ENCODE results near the gene CDK14. TPM values are rescaled to one million over a fixed set of nuclear protein-coding genes. Genes with fewer than 3 reads are reported as not detected.

CDK14 gene
- total RNA-seq, 1 donor from 2014 or later = 131 TPM

- Mint-ChIP-seq H3K36me3 (ENCODE audit: unreplicated experiment) (peaks cover 4% of the 10 kb centered on the region), H3K4me3 (ENCODE audit: unreplicated experiment) (no peak overlapping the region), H3K27me3 (ENCODE audit: unreplicated experiment) (no peaks in the 10 kb centered on the region)
Observed at GRCh38 chr7:90891529-90891928, 295.4 kb downstream of the CDK14 start.

GRCh38 chr7:90892213-90892612, 296.1 kb downstream of the CDK14 start:
- no peak for TF ChIP-seq CTCF (IDR thresholded peaks at IDR 0.05)
- Mint-ChIP-seq H3K4me3 (ENCODE audit: unreplicated experiment) (no peak overlapping the region), H3K36me3 (ENCODE audit: unreplicated experiment) (peaks cover 4% of the 10 kb centered on the region), H3K27ac (ENCODE audit: unreplicated experiment) (no peak overlapping the region), H3K27me3 (ENCODE audit: unreplicated experiment) (no peaks in the 10 kb centered on the region), H3K4me1 (ENCODE audit: unreplicated experiment) (peaks cover 23% of the 10 kb centered on the region), H3K9me3 (ENCODE audit: unreplicated experiment) (no peaks in the 10 kb centered on the region)
- DNase-seq (ENCODE audit: extremely low spot score, unreplicated experiment) = no peak

More at GRCh38 chr7:90891529-90891928, 295.4 kb downstream of the CDK14 start:
- no peak for DNase-seq (ENCODE audit: extremely low spot score, unreplicated experiment)
- Mint-ChIP-seq H3K27ac (ENCODE audit: unreplicated experiment) (no peak overlapping the region), H3K9me3 (ENCODE audit: unreplicated experiment) (no peaks in the 10 kb centered on the region), H3K4me1 (ENCODE audit: unreplicated experiment) (peaks cover 30% of the 10 kb centered on the region)
- no peak for TF ChIP-seq CTCF (IDR thresholded peaks at IDR 0.05)

GRCh38 chr7:90894122-90894521, 298.0 kb downstream of the CDK14 start:
- no peaks in the 10 kb centered on the region for H3K27me3 Mint-ChIP-seq (ENCODE audit: unreplicated experiment)
- TF ChIP-seq CTCF (IDR thresholded peaks at IDR 0.05) = no peak
- H3K36me3 Mint-ChIP-seq (ENCODE audit: unreplicated experiment) = peaks cover 4% of the 10 kb centered on the region
- H3K9me3 Mint-ChIP-seq (ENCODE audit: unreplicated experiment) = no peaks in the 10 kb centered on the region
- no peak overlapping the region for H3K27ac Mint-ChIP-seq (ENCODE audit: unreplicated experiment)
- H3K4me1 Mint-ChIP-seq (ENCODE audit: unreplicated experiment) = peaks cover 18% of the 10 kb centered on the region
- H3K4me3 Mint-ChIP-seq (ENCODE audit: unreplicated experiment) = no peak overlapping the region
- no peak for DNase-seq (ENCODE audit: extremely low spot score, unreplicated experiment)

DNA sequence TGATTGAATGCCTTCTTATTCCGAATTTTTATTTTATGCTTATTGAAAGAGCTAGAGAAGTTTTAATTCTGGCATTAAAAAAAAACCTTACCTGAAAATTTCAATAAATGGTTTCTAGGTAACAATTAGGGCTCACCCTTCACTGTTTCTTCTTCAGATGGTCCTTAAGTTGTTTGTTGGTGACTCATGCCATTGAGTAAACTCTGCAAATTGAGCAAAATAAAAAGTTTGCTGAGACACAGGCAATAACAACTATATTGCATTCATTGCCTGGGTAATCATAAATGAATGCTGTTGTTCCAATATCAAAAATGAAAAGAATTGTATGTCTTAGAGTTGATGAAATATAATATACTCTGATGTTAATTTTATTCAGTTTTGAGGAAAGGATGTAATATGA, 300.3 kb downstream of the CDK14 start:
- Mint-ChIP-seq H3K27ac (ENCODE audit: unreplicated experiment) (no peak overlapping the region), H3K9me3 (ENCODE audit: unreplicated experiment) (no peaks in the 10 kb centered on the region), H3K4me3 (ENCODE audit: unreplicated experiment) (no peak overlapping the region), H3K36me3 (ENCODE audit: unreplicated experiment) (peaks cover 15% of the 10 kb centered on the region), H3K4me1 (ENCODE audit: unreplicated experiment) (peaks cover 16% of the 10 kb centered on the region), H3K27me3 (ENCODE audit: unreplicated experiment) (no peaks in the 10 kb centered on the region)
- TF ChIP-seq CTCF (IDR thresholded peaks at IDR 0.05) = no peak
- DNase-seq (ENCODE audit: extremely low spot score, unreplicated experiment) = no peak

- TF ChIP-seq CTCF (IDR thresholded peaks at IDR 0.05) = no peak
- Mint-ChIP-seq H3K4me1 (ENCODE audit: unreplicated experiment) (peaks cover 7% of the 10 kb centered on the region), H3K4me3 (ENCODE audit: unreplicated experiment) (no peak overlapping the region), H3K36me3 (ENCODE audit: unreplicated experiment) (peaks cover 23% of the 10 kb centered on the region), H3K9me3 (ENCODE audit: unreplicated experiment) (no peaks in the 10 kb centered on the region), H3K27ac (ENCODE audit: unreplicated experiment) (no peak overlapping the region), H3K27me3 (ENCODE audit: unreplicated experiment) (no peaks in the 10 kb centered on the region)
- no peak for DNase-seq (ENCODE audit: extremely low spot score, unreplicated experiment)
Observed at GRCh38 chr7:90897961-90898469, 301.9 kb downstream of the CDK14 start.

All from osteocyte (in vitro differentiated cells).